ENCODE measurements around the gene DUSP16. TPM values are rescaled to one million over a fixed set of nuclear protein-coding genes. Genes with fewer than 3 reads are reported as not detected.

Gene DUSP16
- total RNA-seq, 1 donor, result 2.4 TPM

- DNase-seq (ENCODE audit: low read depth in 2 of 3, low spot score in 2 of 3), result no peak
Observed at GRCh38 chr12:12447236-12447635, 115.4 kb downstream of the DUSP16 start.

- DNase-seq (ENCODE audit: low read depth in 2 of 3, low spot score in 2 of 3), result no peak
Observed at GRCh38 chr12:12446786-12447185, 115.9 kb downstream of the DUSP16 start.

- DNase-seq (ENCODE audit: low read depth in 2 of 3, low spot score in 2 of 3), result no peak
Observed at GRCh38 chr12:12445882-12446181, 116.8 kb downstream of the DUSP16 start.

GRCh38 chr12:12445165-12445881 is 117.3 kb downstream of the DUSP16 start:
- no peak for DNase-seq (ENCODE audit: low read depth in 2 of 3, low spot score in 2 of 3)

- DNase-seq (ENCODE audit: low read depth in 2 of 3, low spot score in 2 of 3), result no peak
Observed at GRCh38 chr12:12443431-12443878, 119.2 kb downstream of the DUSP16 start.

GRCh38 chr12:12442548-12443071 is 120.1 kb downstream of the DUSP16 start:
- peak in 2 of 3 donors; percentile 17 to 26 for DNase-seq (ENCODE audit: low read depth in 2 of 3, low spot score in 2 of 3)

- DNase-seq (ENCODE audit: low read depth in 2 of 3, low spot score in 2 of 3), result peak; percentile 50 to 86 (median 54)
Observed at GRCh38 chr12:12441843-12442461, 120.7 kb downstream of the DUSP16 start.

- no peak for DNase-seq (ENCODE audit: low read depth in 2 of 3, low spot score in 2 of 3)
Observed at GRCh38 chr12:12441429-12441807, 121.2 kb downstream of the DUSP16 start.

GRCh38 chr12:12440784-12441428 is 121.8 kb downstream of the DUSP16 start:
- DNase-seq (ENCODE audit: low read depth in 2 of 3, low spot score in 2 of 3), result no peak

- DNase-seq (ENCODE audit: low read depth in 2 of 3, low spot score in 2 of 3), result peak in 2 of 3 donors; percentile 18 to 22
Observed at GRCh38 chr12:12439636-12440035, 123.0 kb downstream of the DUSP16 start.

GRCh38 chr12:12436831-12437345 is 125.8 kb downstream of the DUSP16 start:
- DNase-seq (ENCODE audit: low read depth in 2 of 3, low spot score in 2 of 3), result no peak

- no peak for DNase-seq (ENCODE audit: low read depth in 2 of 3, low spot score in 2 of 3)
Observed at GRCh38 chr12:12433203-12433731, 129.4 kb downstream of the DUSP16 start.

- no peak for DNase-seq (ENCODE audit: low read depth in 2 of 3, low spot score in 2 of 3)
Observed at GRCh38 chr12:12432364-12432763, 130.3 kb downstream of the DUSP16 start.

GRCh38 chr12:12428961-12429657 is 133.6 kb downstream of the DUSP16 start:
- DNase-seq (ENCODE audit: low read depth in 2 of 3, low spot score in 2 of 3), result no peak

- DNase-seq (ENCODE audit: low read depth in 2 of 3, low spot score in 2 of 3), result no peak
Observed at GRCh38 chr12:12428047-12428446, 134.6 kb downstream of the DUSP16 start.

- no peak for DNase-seq (ENCODE audit: low read depth in 2 of 3, low spot score in 2 of 3)
Observed at GRCh38 chr12:12427568-12427967, 135.1 kb downstream of the DUSP16 start.

- DNase-seq (ENCODE audit: low read depth in 2 of 3, low spot score in 2 of 3), result no peak
Observed at GRCh38 chr12:12425616-12426015, 137.0 kb downstream of the DUSP16 start.

- no peak for DNase-seq (ENCODE audit: low read depth in 2 of 3, low spot score in 2 of 3)
Observed at GRCh38 chr12:12425001-12425400, 137.7 kb downstream of the DUSP16 start.

All from hematopoietic multipotent progenitor cell (in vitro differentiated cells).